ENCODE data around the gene RNF7.
A peak's percentile ranks its signal among the peaks of the same experiment; 100 is the strongest.
"Not testable (repeated sequence)": the region's sequence is repeated elsewhere in the genome, so short reads cannot be mapped to it uniquely, and the experiment has no call there.

Gene RNF7

GRCh38 chr3:141782386-141782932 lies 44.4 kb downstream of the RNF7 start:
- DNase-seq, result no peak

GRCh38 chr3:141783632-141784031 lies 45.5 kb downstream of the RNF7 start:
- no peak for DNase-seq

DNA sequence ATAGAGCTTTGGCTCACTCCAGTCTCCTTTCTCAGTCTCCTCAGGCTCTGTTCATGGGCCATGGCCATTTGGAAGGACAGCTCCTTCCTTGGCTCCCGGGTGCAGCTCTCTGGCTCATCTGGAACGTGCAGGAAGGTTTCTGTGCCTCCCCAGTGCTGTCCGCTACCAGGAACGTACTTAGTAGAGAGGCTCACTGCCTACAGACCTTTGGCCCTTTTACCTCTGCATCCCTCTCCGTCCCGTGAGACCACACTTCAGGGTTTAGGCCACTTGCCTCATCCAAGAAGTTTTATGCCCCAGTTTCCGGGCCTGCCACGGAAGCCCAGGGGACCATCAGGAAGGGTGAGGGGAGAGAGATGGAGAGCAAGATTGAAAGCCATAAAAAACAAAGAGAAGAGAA lies 46.0 kb downstream of the RNF7 start:
- no peak for DNase-seq

DNA sequence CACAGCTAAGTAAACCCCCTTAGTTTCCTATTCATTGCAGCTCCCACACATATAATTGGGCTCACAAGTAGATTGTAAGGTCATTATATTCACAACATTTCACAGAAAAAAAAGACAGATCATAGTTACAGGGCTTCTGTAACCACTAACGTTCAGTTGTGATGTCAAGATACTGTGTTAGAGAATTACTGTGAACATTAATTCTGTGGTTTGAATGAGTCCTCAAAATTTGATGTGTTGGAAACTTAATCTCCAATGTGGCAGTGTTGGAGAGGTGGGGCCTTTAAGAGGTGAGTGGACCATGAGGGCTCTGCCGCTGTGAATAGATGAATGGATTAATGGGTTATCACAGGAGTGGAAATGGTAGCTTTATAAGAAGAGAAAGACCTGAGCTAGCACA lies 46.4 kb downstream of the RNF7 start:
- DNase-seq, result no peak

- DNase-seq, result no peak
These were observed 50.1 kb downstream of the RNF7 start for GRCh38 chr3:141788149-141788548.

DNA sequence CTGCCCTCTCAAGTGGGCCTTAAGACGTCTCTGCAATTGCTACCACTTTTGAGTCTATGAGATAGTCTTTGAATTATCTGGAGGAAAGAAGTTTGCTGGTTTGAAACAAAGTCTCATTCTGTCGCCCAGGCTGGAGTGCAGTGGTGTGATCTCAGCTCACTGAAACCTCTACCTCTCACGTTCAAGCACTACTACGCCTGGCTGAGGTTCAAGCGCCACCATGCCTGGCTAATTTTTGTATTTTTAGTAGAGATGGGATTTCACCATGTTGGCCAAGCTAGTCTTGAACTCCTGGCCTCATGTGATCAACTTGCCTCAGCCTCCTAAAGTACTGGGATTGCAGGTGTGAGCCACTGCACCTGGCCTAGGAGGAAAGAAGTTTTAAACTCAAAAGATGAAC lies 50.7 kb downstream of the RNF7 start:
- not testable (repeated sequence) for DNase-seq

GRCh38 chr3:141789281-141789680 lies 51.2 kb downstream of the RNF7 start:
- DNase-seq, result no peak

- DNase-seq, result no peak
These were observed 52.1 kb downstream of the RNF7 start for GRCh38 chr3:141790171-141790570.

DNA sequence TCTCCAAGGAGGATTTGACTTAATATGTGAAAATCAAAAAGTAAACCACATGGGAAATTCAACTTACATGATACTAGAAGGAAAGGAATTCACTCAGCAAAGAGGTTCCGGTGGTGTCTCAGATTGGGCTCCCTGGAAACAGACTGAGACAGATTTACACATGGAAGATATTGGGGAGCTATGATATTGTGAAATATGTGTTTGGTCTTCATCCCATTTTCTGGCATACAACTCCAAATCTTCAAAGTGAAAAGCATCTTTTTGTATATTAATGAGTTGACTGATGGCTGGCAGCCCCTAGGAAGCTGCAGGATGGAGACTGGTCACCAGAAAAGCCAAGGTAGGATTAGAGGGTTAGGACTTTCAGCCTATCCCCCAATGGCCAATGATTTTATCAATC lies 54.4 kb downstream of the RNF7 start:
- no peak for DNase-seq

DNA sequence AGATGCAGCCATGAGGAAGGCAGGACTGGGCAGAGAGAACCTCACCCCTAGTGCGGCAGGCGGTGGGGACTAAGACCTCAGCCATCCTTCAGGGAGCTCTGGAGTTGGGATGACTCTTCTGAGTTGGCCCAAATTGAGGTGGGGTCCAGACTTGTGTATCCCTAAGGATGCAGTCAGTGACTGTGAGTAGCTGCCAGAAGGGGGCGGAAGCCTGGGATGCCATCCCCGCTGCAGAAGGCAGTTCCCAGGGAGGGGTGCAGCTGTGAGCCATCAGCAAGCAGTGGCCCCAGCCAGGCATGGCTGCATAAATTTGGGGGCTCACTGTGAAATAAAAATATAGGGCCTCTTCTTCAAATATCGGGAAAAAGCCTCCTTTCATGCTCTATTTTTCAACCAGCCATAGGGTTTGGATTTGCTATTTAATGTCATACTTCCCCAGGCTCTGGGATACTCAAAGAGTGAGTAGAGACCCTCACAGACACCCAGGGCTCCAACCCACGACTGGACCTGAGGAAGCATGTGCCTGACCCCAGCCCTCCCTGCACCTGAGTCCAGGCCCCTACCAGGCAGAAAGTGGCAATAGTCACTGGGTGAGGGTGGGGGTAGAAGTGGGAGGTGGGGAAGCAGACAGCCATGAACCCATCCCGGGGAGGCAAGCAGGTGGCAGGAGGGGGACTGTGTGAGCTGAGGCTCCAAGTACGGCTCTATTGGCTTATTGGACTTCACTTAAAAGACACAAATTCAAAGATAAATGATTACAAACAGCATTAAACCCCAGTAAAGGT lies 55.6 kb downstream of the RNF7 start:
- no peak for DNase-seq

GRCh38 chr3:141795276-141795675 lies 57.2 kb downstream of the RNF7 start:
- DNase-seq, result peak in 2 of 14 donors; percentile 8

DNA sequence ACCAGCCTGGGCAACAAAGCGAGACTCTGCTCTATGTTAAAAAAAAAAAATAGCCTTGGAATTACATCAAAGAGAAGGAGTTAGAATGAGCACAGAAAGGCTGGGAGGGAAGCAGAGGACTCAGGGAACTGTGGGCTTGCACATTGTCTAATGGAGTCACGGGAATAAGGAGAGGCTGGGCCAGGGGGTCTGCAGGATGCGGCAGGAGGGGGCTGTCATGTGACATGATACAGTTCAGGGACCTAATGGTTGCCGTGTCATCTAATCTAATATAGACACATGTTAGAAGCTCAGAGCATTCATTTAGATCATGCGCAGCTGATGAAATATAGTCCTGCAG lies 57.6 kb downstream of the RNF7 start:
- no peak for DNase-seq

GRCh38 chr3:141796081-141796888 lies 58.2 kb downstream of the RNF7 start:
- peak in 1 of 14 donors; percentile 27 for DNase-seq
